ENCODE data around the gene CRYGB. TPM values are rescaled to one million over a fixed set of nuclear protein-coding genes. Genes with fewer than 3 reads are reported as not detected.

Gene CRYGB
- total and polyA plus RNA-seq, 2 donors (not counting 1 experiment from before 2014, with no cell fraction given) = not detected

GRCh38 chr2:208096080-208096479 lies 49.9 kb downstream of the CRYGB start:
- H3K27me3 ChIP-seq (ENCODE audit: control insufficient read depth, insufficient read depth, low read length) = no peaks in the 10 kb centered on the region
- H3K36me3 ChIP-seq (ENCODE audit: control insufficient read depth, insufficient read depth, low read length) = no peaks in the 10 kb centered on the region
- H3K4me2 ChIP-seq (ENCODE audit: extremely low read depth, insufficient read depth, low read length) = no peak overlapping the region
- no peak overlapping the region for H3K27ac ChIP-seq (ENCODE audit: insufficient read depth, low read length)
- H3K9me3 ChIP-seq (ENCODE audit: control insufficient read depth, insufficient read depth, low read depth, low read length) = no peaks in the 10 kb centered on the region
- H4K20me1 ChIP-seq (ENCODE audit: control insufficient read depth, extremely low read depth, insufficient read depth, low read length) = no peaks in the 10 kb centered on the region
- no peak for DNase-seq (ENCODE audit: low read depth in 2 of 2)
- no peak for TF ChIP-seq EZH2 (IDR thresholded peaks at IDR 0.05; ENCODE audit: low read length, missing control alignments)
- TF ChIP-seq, protein P1, sequence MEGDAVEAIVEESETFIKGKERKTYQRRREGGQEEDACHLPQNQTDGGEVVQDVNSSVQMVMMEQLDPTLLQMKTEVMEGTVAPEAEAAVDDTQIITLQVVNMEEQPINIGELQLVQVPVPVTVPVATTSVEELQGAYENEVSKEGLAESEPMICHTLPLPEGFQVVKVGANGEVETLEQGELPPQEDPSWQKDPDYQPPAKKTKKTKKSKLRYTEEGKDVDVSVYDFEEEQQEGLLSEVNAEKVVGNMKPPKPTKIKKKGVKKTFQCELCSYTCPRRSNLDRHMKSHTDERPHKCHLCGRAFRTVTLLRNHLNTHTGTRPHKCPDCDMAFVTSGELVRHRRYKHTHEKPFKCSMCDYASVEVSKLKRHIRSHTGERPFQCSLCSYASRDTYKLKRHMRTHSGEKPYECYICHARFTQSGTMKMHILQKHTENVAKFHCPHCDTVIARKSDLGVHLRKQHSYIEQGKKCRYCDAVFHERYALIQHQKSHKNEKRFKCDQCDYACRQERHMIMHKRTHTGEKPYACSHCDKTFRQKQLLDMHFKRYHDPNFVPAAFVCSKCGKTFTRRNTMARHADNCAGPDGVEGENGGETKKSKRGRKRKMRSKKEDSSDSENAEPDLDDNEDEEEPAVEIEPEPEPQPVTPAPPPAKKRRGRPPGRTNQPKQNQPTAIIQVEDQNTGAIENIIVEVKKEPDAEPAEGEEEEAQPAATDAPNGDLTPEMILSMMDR (conservative IDR thresholded peaks at IDR 0.05 in 1 of 2, IDR thresholded peaks at IDR 0.05 in 1 of 2; ENCODE audit: low read depth in 1 of 2, low read length in 2 of 2) = no peak
- H3K9ac ChIP-seq (ENCODE audit: insufficient read depth, low read length) = no peak overlapping the region
- no peaks in the 10 kb centered on the region for H3K4me1 ChIP-seq (ENCODE audit: control insufficient read depth, extremely low read depth, insufficient read depth, low read length)
- H3K79me2 ChIP-seq (ENCODE audit: control insufficient read depth, insufficient read depth, low read length) = no peaks in the 10 kb centered on the region
- no peak overlapping the region for H2AFZ ChIP-seq (ENCODE audit: low read length)
- no peak overlapping the region for H3K4me3 ChIP-seq (replicated peaks in 1 of 4; ENCODE audit: control extremely low read depth in 1 of 4, insufficient read depth in 1 of 4, low read depth in 3 of 4, low read length in 4 of 4)

DNA sequence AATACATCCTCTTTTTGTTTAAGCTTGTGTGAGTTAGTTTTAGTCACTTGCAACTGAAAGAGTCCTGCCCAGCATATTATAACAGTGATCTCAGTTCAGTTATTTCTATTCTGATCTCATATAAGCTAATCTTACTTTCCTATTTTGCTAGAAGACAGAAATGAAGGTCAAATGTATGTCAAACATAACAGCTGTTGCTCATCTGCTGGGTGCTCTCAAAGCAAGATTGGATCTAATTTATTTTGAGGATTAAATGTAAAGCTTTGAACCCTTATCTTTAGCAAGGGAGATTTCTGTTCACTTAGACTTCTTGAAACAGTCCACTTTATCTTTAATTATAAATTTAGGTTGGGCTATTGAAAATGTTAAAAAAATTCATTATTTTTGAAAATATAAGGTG lies 52.8 kb downstream of the CRYGB start:
- Histone ChIP-seq H3K4me2 (ENCODE audit: extremely low read depth, insufficient read depth, low read length) (no peak overlapping the region), H3K36me3 (ENCODE audit: control insufficient read depth, insufficient read depth, low read length) (no peaks in the 10 kb centered on the region)
- TF ChIP-seq EZH2 (IDR thresholded peaks at IDR 0.05; ENCODE audit: low read length, missing control alignments) = no peak
- TF ChIP-seq, protein P1 (conservative IDR thresholded peaks at IDR 0.05 in 1 of 2, IDR thresholded peaks at IDR 0.05 in 1 of 2; ENCODE audit: low read depth in 1 of 2, low read length in 2 of 2) = no peak

More for the DNA sequence above, 52.8 kb downstream of the CRYGB start:
- H3K4me1 ChIP-seq (ENCODE audit: control insufficient read depth, extremely low read depth, insufficient read depth, low read length) = no peaks in the 10 kb centered on the region
- no peak for DNase-seq (ENCODE audit: low read depth in 2 of 2)
- no peak overlapping the region for H3K4me3 ChIP-seq (replicated peaks in 1 of 4; ENCODE audit: control extremely low read depth in 1 of 4, insufficient read depth in 1 of 4, low read depth in 3 of 4, low read length in 4 of 4)
- H3K9ac ChIP-seq (ENCODE audit: insufficient read depth, low read length) = no peak overlapping the region
- no peaks in the 10 kb centered on the region for H3K79me2 ChIP-seq (ENCODE audit: control insufficient read depth, insufficient read depth, low read length)
- H4K20me1 ChIP-seq (ENCODE audit: control insufficient read depth, extremely low read depth, insufficient read depth, low read length) = no peaks in the 10 kb centered on the region
- H3K27ac ChIP-seq (ENCODE audit: insufficient read depth, low read length) = no peak overlapping the region
- no peaks in the 10 kb centered on the region for H3K9me3 ChIP-seq (ENCODE audit: control insufficient read depth, insufficient read depth, low read depth, low read length)
- no peak overlapping the region for H2AFZ ChIP-seq (ENCODE audit: low read length)
- H3K27me3 ChIP-seq (ENCODE audit: control insufficient read depth, insufficient read depth, low read length) = no peaks in the 10 kb centered on the region

Other genes with a start within 250 kb of the CRYGB start
- gene PLEKHM3, start 120.6 kb downstream of the CRYGB start, total RNA-seq = 17.2 and 20.1 TPM in 2 replicates
- gene PLEKHM3, start 120.6 kb downstream of the CRYGB start, polyA plus RNA-seq = 4.4 and 5.3 TPM in 2 replicates
- not detected in 2 replicates for gene CRYGD, start 21.6 kb downstream of the CRYGB start, total RNA-seq
- not detected in 2 replicates for gene CRYGD, start 21.6 kb downstream of the CRYGB start, polyA plus RNA-seq
- gene CRYGC, start 16.3 kb downstream of the CRYGB start, total RNA-seq = not detected in 2 replicates
- not detected in 2 replicates for gene CRYGC, start 16.3 kb downstream of the CRYGB start, polyA plus RNA-seq
- gene CRYGA, start 17.4 kb upstream of the CRYGB start, total RNA-seq = not detected in 2 replicates
- gene CRYGA, start 17.4 kb upstream of the CRYGB start, polyA plus RNA-seq = not detected in 2 replicates
- gene C2orf80, start 43.9 kb upstream of the CRYGB start, total RNA-seq = not detected in 2 replicates
- gene C2orf80, start 43.9 kb upstream of the CRYGB start, polyA plus RNA-seq = not detected in 2 replicates
- gene IDH1, start 108.9 kb upstream of the CRYGB start, total RNA-seq = 353 and 378 TPM in 2 replicates
- gene IDH1, start 108.9 kb upstream of the CRYGB start, polyA plus RNA-seq = 199 and 200 TPM in 2 replicates
- gene PIKFYVE, start 120.1 kb upstream of the CRYGB start, total RNA-seq = 33.6 and 40.1 TPM in 2 replicates
- 22.0 and 23.8 TPM in 2 replicates for gene PIKFYVE, start 120.1 kb upstream of the CRYGB start, polyA plus RNA-seq